Chondrocyte (in vitro differentiated cells): ENCODE data around the gene ERGIC3. TPM values are rescaled to one million over a fixed set of nuclear protein-coding genes. Genes with fewer than 3 reads are reported as not detected.
"Not testable (repeated sequence)": the region's sequence is repeated elsewhere in the genome, so short reads cannot be mapped to it uniquely, and the experiment has no call there.

Experiments used
- DNase-seq: peaks from one replicate; pipeline ENCODE4 v3.0.0; 2021; ENCODE audit warnings: mixed read lengths, low spot score
- H3K27ac Mint-ChIP-seq: one replicate; pipeline ENCODE4 v1.8.0; 2021; ENCODE audit warnings: mild to moderate bottlenecking, moderate library complexity, mixed read lengths; ENCODE audit not compliant: unreplicated experiment
- H3K27me3 Mint-ChIP-seq: 2 replicates; pipeline ENCODE4 v1.8.0; 2021; ENCODE audit warnings: low read depth, mixed read lengths
- H3K36me3 Mint-ChIP-seq: 2 replicates; pipeline ENCODE4 v1.8.0; 2021; ENCODE audit warnings: low read depth, mixed read lengths
- H3K4me1 Mint-ChIP-seq: 2 replicates; pipeline ENCODE4 v1.8.0; 2021; ENCODE audit warnings: low read depth, mild to moderate bottlenecking, mixed read lengths
- H3K4me3 Mint-ChIP-seq: one replicate; pipeline ENCODE4 v1.8.0; 2021; ENCODE audit warnings: mild to moderate bottlenecking, moderate library complexity, mixed read lengths; ENCODE audit not compliant: unreplicated experiment
- H3K9me3 Mint-ChIP-seq: 2 replicates; pipeline ENCODE4 v1.8.0; 2021; ENCODE audit warnings: low read depth, mixed read lengths
- CTCF ChIP-seq: fragments of 200-600 bp; sonication (generic); IDR thresholded peaks from 2 replicates; pipeline ENCODE4 v1.5.0; 2021; ENCODE audit warnings: antibody characterized with exemption, mild to moderate bottlenecking, moderate library complexity
- total RNA-seq: library from RNA; stranded (reverse); gene quantifications from 3 replicates; pipeline ENCODE4 v1.2.1, GENCODE V29; 2021

ERGIC3 gene
- total RNA-seq, 1 donor from 2014 or later, result 208 TPM

- H3K36me3 Mint-ChIP-seq, result peaks cover 5% of the 10 kb centered on the region
- no peak overlapping the region for H3K27ac Mint-ChIP-seq
- H3K4me1 Mint-ChIP-seq, result peaks cover 24% of the 10 kb centered on the region
- no peaks in the 10 kb centered on the region for H3K9me3 Mint-ChIP-seq
- DNase-seq, result no peak
- H3K27me3 Mint-ChIP-seq, result no peaks in the 10 kb centered on the region
- no peak for TF ChIP-seq CTCF
- H3K4me3 Mint-ChIP-seq, result no peak overlapping the region
Measured at GRCh38 chr20:35539756-35540212, 2.1 kb upstream of the ERGIC3 start.

- no peaks in the 10 kb centered on the region for H3K27me3 Mint-ChIP-seq
- DNase-seq, result no peak
- peaks cover 24% of the 10 kb centered on the region for H3K4me1 Mint-ChIP-seq
- no peak overlapping the region for H3K27ac Mint-ChIP-seq
- no peak for TF ChIP-seq CTCF
- H3K4me3 Mint-ChIP-seq, result peak overlapping the region; percentile 84
- peaks cover 5% of the 10 kb centered on the region for H3K36me3 Mint-ChIP-seq
- no peaks in the 10 kb centered on the region for H3K9me3 Mint-ChIP-seq
Measured at GRCh38 chr20:35541118-35541782, 628 bp upstream of the ERGIC3 start.

GRCh38 chr20:35542990-35543389 is 1.1 kb downstream of the ERGIC3 start:
- peak overlapping the region; percentile 60 for H3K27ac Mint-ChIP-seq
- H3K4me3 Mint-ChIP-seq, result peak overlapping the region; percentile 84
- H3K27me3 Mint-ChIP-seq, result no peaks in the 10 kb centered on the region
- peaks cover 24% of the 10 kb centered on the region for H3K4me1 Mint-ChIP-seq
- no peak for TF ChIP-seq CTCF
- no peaks in the 10 kb centered on the region for H3K9me3 Mint-ChIP-seq
- peaks cover 5% of the 10 kb centered on the region for H3K36me3 Mint-ChIP-seq
- no peak for DNase-seq

GRCh38 chr20:35544436-35544835 is 2.6 kb downstream of the ERGIC3 start:
- peaks cover 12% of the 10 kb centered on the region for H3K36me3 Mint-ChIP-seq
- no peaks in the 10 kb centered on the region for H3K27me3 Mint-ChIP-seq
- no peak overlapping the region for H3K4me3 Mint-ChIP-seq
- H3K27ac Mint-ChIP-seq, result no peak overlapping the region
- H3K9me3 Mint-ChIP-seq, result no peaks in the 10 kb centered on the region
- TF ChIP-seq CTCF, result no peak
- peaks cover 24% of the 10 kb centered on the region for H3K4me1 Mint-ChIP-seq
- DNase-seq, result peak; percentile 65

GRCh38 chr20:35544941-35545340 is 3.1 kb downstream of the ERGIC3 start:
- H3K9me3 Mint-ChIP-seq, H3K27me3 Mint-ChIP-seq, H3K27ac Mint-ChIP-seq, H3K4me3 Mint-ChIP-seq: not testable (repeated sequence)
- H3K36me3 Mint-ChIP-seq, result peaks cover 14% of the 10 kb centered on the region
- H3K4me1 Mint-ChIP-seq, result peaks cover 24% of the 10 kb centered on the region
- peak; percentile 42 for DNase-seq

GRCh38 chr20:35546127-35546526 is 4.2 kb downstream of the ERGIC3 start:
- Mint-ChIP-seq H3K9me3 (no peaks in the 10 kb centered on the region), H3K4me1 (peaks cover 22% of the 10 kb centered on the region), H3K27ac (no peak overlapping the region), H3K36me3 (peaks cover 16% of the 10 kb centered on the region), H3K27me3 (no peaks in the 10 kb centered on the region), H3K4me3 (no peak overlapping the region)
- no peak for DNase-seq
- no peak for TF ChIP-seq CTCF
